Heart right ventricle (tissue), 16 donors: ENCODE measurements around the gene UBE2O. TPM values are rescaled to one million over a fixed set of nuclear protein-coding genes. Genes with fewer than 3 reads are reported as not detected.

Experiments
- ATAC-seq, 8 donors: fragments of 200-7000 bp; cut with Tn5 transposase; one replicate each; pipeline ENCODE4 v1.9.1; 2020; ENCODE audit warnings: mild to moderate bottlenecking in 8 of 8, moderate library complexity in 8 of 8, moderate number of reproducible peaks in 1 of 8
- DNase-seq, 2 donors: peaks; one replicate each; pipeline ENCODE4 v3.0.0-alpha.2; 2020
- H3K27ac ChIP-seq, 10 donors: fragments of 200-600 bp; sonication (generic) in 2 of 10; one replicate each; pipeline versions ENCODE4 v1.5.0 to v1.8.0; 2020 to 2022; ENCODE audit warnings: mild to moderate bottlenecking in 3 of 10
- H3K27me3 ChIP-seq, 7 donors: fragments of 200-600 bp; one replicate each; pipeline ENCODE4 v1.8.0; 2021 to 2022; ENCODE audit warnings: mild to moderate bottlenecking in 2 of 7
- H3K36me3 ChIP-seq, 9 donors: fragments of 200-600 bp; sonication (generic) in 1 of 9; one replicate each; pipeline versions ENCODE4 v1.5.0 to v1.8.0; 2020 to 2022; ENCODE audit warnings: mild to moderate bottlenecking in 2 of 9
- H3K4me1 ChIP-seq, 9 donors: fragments of 200-600 bp; sonication (generic) in 1 of 9; one replicate each; pipeline versions ENCODE4 v1.5.0 to v1.8.0; 2020 to 2022; ENCODE audit warnings: mild to moderate bottlenecking in 4 of 9
- H3K4me3 ChIP-seq, 10 donors: fragments of 200-600 bp; sonication (generic) in 2 of 10; one replicate each; pipeline versions ENCODE4 v1.5.0 to v1.8.0; 2020 to 2022; ENCODE audit warnings: mild to moderate bottlenecking in 7 of 10, moderate library complexity in 2 of 10
- H3K9me3 ChIP-seq, 11 donors: fragments of 200-600 bp in 10 of 11; sonication (generic) in 2 of 11; one replicate each; pipeline versions ENCODE4 v1.5.0 to v1.8.0; 2013 to 2022; ENCODE audit warnings: mild to moderate bottlenecking in 2 of 11, control low read depth in 1 of 11, moderate library complexity in 1 of 11
- WGBS, 2 donors: extraction: QIAGEN DNeasy Blood & Tissue Kit; methylation state at CpG; one replicate each; pipeline ENCODE4 v1.1.7; 2013; ENCODE audit warnings: inconsistent platforms in 1 of 2; 5-methylcytosine and 5-hydroxymethylcytosine counted together
- intact Hi-C, 10 donors: fragments of 100-400 bp; cut with DNase I; formaldehyde crosslinking; loops; one replicate each; pipeline versions ENCODE4 v1.11.1 to v1.14.2; 2022
- polyA plus RNA-seq, 2 donors: library from polyadenylated mRNA; stranded (reverse); fragments of 200-250 nt; gene quantifications; one replicate each; pipeline ENCODE4 v1.2.3, GENCODE V29; 2013
- total RNA-seq, 10 donors: library from RNA; stranded (reverse); fragmentation: NEBNext Ultra II Directional in 3 of 10; extraction: Animal tissue kit (Norgen Biotek cat#: 25700) in 3 of 10; gene quantifications; one replicate each; pipeline versions ENCODE4 v1.2.1 to v1.2.4, GENCODE V29; 2021 to 2023
- TF ChIP-seq, protein P1 (sequence below), 9 donors: fragments of 200-600 bp; sonication (generic) in 2 of 9; IDR thresholded peaks; one replicate each; pipeline versions ENCODE4 v1.5.0 to v1.8.0; 2021 to 2022; ENCODE audit warnings: antibody characterized with exemption in 9 of 9, mild to moderate bottlenecking in 5 of 9, moderate library complexity in 1 of 9
- donor health status: Arrhythmogenic right ventricular cardiomyopathy.
- donor health status: ischemic (EF 13 %, LVEDD 7.1; RV severe dilation, severe dysfunction).
- donor health status: healthy with polysubstance abuse.
- donor health status: DM: no; HTN: yes; CAD: no.
- donor health status: DM: no; HTN: no; CAD: no.
- donor health status: ischemic (EF 25% LVEDD 6.9; RV normal size, moderate dysfunction).
- donor health status: ischemic (EF 25% LVEDD 5.7; RV mildly dilated, moderate dysfunction).
- donor health status: healthy.
- donor health status: DM: yes; HTN: yes; CAD: no.
- donor health status: Ischemic cardiomyopathy.
- donor health status: ischemic (EF 35%, LVEDD 5.7; RV mildly dilated, moderate dysfunction).
- donor health status: nonischemic (EF 11% LVEDD 7.7; RV severe dilation, severe dysfunction).
- donor health status: DM: yes; HTN: yes; CAD: no.
- donor health status: PGD.
- donor health status: ischemic (EF 29% LVEDD 5.4; RV normal size, mild dysfunction).
- donor health status: nonischemic (EF 23%, LVEDD 6.1; RV moderate dilation, normal function).

Gene UBE2O
- total and polyA plus RNA-seq, 12 donors = 9.1 to 39.0 (median 34.3) TPM

DNA sequence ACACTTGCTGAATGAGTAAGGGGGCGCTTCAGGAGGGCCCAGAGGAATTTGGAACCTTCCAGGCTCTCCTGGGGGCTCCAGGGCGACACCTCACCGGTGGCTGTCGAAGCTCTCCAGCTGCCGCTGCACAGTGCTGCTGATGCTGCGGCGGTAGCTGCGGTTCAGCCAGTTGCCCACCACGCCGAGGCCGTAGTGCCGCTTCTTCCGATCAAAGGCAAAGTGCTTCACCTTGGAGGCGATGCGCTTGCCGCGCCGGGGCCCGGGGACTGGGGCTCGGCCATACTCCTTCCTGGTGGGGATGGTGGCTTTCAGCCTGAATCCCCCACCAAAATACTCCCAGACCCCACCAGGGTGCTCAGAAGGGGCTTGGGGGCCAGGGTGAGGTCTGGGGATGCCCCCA lies 23.8 kb upstream of the UBE2O start:
- H3K4me3 ChIP-seq = no peak overlapping the region
- H3K27ac ChIP-seq = no peak overlapping the region
- peaks cover 0 to 85% (median 0%) of the 10 kb centered on the region in 9 donors for H3K36me3 ChIP-seq
- H3K9me3 ChIP-seq = no peaks in the 10 kb centered on the region
- no peak for DNase-seq
- 94 to 96% methylated on average over 20 of the region's 20 CpGs for WGBS, 2 donors
- intact Hi-C loops = loop anchor here in 1 of 10 donors (5.0 kb wide), 1 partner anchor 1391 kb away; no protein-coding TSS in a partner anchor
- H3K4me1 ChIP-seq = peaks cover 0 to 17% (median 0%) of the 10 kb centered on the region in 9 donors
- H3K27me3 ChIP-seq = no peaks in the 10 kb centered on the region
- TF ChIP-seq, protein P1, sequence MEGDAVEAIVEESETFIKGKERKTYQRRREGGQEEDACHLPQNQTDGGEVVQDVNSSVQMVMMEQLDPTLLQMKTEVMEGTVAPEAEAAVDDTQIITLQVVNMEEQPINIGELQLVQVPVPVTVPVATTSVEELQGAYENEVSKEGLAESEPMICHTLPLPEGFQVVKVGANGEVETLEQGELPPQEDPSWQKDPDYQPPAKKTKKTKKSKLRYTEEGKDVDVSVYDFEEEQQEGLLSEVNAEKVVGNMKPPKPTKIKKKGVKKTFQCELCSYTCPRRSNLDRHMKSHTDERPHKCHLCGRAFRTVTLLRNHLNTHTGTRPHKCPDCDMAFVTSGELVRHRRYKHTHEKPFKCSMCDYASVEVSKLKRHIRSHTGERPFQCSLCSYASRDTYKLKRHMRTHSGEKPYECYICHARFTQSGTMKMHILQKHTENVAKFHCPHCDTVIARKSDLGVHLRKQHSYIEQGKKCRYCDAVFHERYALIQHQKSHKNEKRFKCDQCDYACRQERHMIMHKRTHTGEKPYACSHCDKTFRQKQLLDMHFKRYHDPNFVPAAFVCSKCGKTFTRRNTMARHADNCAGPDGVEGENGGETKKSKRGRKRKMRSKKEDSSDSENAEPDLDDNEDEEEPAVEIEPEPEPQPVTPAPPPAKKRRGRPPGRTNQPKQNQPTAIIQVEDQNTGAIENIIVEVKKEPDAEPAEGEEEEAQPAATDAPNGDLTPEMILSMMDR (IDR thresholded peaks at IDR 0.05) = no peak
- ATAC-seq = no peak

DNA sequence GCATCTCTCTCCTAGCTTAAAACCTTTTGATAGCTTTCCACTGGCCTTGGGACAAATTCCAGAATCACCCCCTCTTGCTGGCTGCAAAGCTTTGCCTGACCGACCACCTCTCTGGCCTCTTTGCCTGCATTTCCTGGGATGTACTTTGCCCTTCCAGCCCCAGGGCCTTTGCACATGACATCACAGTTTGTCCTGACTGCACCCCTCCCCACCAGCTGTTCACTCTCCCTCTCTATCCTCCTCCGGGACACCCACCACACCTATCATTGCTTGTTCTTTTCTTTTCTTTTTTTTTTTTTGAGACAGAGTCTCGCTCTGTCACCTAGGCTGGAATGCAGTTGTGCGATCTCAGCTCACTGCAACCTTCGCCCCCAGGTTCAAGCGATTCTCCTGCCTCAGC lies 22.4 kb upstream of the UBE2O start:
- ATAC-seq = no peak
- intact Hi-C loops = loop anchor here in 1 of 10 donors (5.0 kb wide), 1 partner anchor 1392 kb away; no protein-coding TSS in a partner anchor
- Histone ChIP-seq H3K36me3 (peaks cover 0 to 91% (median 0%) of the 10 kb centered on the region in 9 donors), H3K4me3 (no peak overlapping the region), H3K27ac (no peak overlapping the region), H3K9me3 (no peaks in the 10 kb centered on the region), H3K4me1 (peaks cover 0 to 3% (median 0%) of the 10 kb centered on the region in 9 donors), H3K27me3 (no peaks in the 10 kb centered on the region)
- 96 to 99% methylated on average over 6 of the region's 6 CpGs for WGBS, 2 donors
- no peak for DNase-seq
- TF ChIP-seq, protein P1 (IDR thresholded peaks at IDR 0.05) = no peak

DNA sequence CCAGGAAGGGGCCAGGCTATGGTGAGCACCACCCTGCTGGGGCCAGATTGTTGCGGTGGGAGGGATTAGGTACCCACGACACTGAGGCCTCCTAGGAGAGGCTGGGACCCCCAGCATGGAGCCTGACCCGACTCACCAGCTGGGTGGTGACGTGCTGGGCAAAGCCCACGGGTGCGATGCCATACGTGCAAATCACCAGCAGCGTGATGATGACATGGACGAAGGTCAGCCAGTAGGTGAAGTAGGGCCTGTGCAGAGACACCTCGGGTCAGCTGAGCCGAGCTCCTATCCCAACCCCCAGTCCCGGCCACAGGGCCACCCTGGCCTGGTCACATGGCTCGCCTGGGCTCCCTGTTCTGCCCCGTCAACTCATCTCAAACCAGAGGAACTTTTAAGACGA lies 21.9 kb upstream of the UBE2O start:
- no peaks in the 10 kb centered on the region for H3K27me3 ChIP-seq
- intact Hi-C loops = loop anchor here in 1 of 10 donors (5.0 kb wide), 1 partner anchor 1392 kb away; no protein-coding TSS in a partner anchor

DNA sequence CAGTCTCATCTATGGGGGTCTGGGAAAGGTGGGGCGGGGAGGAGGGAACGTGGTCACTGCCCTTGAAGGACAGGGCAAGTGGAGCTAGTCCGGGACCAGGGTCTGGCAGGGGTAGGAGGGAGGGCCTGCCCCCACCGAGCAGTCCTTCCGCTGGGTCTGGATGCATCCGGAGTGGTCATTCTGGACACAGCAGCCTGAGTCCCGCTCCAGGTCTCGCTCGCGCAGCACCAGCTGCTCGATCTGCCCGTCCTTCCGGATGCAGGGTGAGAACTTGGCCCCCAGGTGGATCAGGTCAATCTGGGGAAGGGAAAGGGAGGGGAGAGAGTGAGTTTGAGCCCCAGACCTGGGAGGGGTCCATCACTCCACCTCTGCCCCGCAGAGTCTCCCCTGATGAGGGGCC lies 21.3 kb upstream of the UBE2O start:
- DNase-seq (no peak), ATAC-seq (no peak)
- no peak overlapping the region for H3K27ac ChIP-seq
- TF ChIP-seq, protein P1 (IDR thresholded peaks at IDR 0.05) = no peak
- H3K27me3 ChIP-seq = no peaks in the 10 kb centered on the region
- H3K4me1 ChIP-seq = peaks cover 0 to 10% (median 0%) of the 10 kb centered on the region in 9 donors
- H3K36me3 ChIP-seq = peaks cover 0 to 88% (median 0%) of the 10 kb centered on the region in 9 donors
- 96 to 98% methylated on average over 14 of the region's 14 CpGs for WGBS, 2 donors
- intact Hi-C loops = no loop called here
- no peaks in the 10 kb centered on the region for H3K9me3 ChIP-seq
- H3K4me3 ChIP-seq = no peak overlapping the region

More for the DNA sequence above, 21.9 kb upstream of the UBE2O start:
- 96 to 97% methylated on average over 15 of the region's 15 CpGs for WGBS, 2 donors
- ATAC-seq (no peak), DNase-seq (no peak)
- Histone ChIP-seq H3K27ac (no peak overlapping the region), H3K9me3 (no peaks in the 10 kb centered on the region), H3K4me3 (no peak overlapping the region), H3K4me1 (peaks cover 0 to 3% (median 0%) of the 10 kb centered on the region in 9 donors), H3K36me3 (peaks cover 0 to 89% (median 0%) of the 10 kb centered on the region in 9 donors)
- TF ChIP-seq, protein P1 (IDR thresholded peaks at IDR 0.05) = no peak
